ENCODE data around the gene INPPL1.
A peak's percentile ranks its signal among the peaks of the same experiment; 100 is the strongest.
"Not testable (repeated sequence)": the region's sequence is repeated elsewhere in the genome, so short reads cannot be mapped to it uniquely, and the experiment has no call there.

Gene INPPL1

GRCh38 chr11:72224564-72225410, at the start of gene INPPL1:
INPPL1 (plus strand) TSS chr11:72224767; CDS start chr11:72224985, 218 bp downstream.
- DNase-seq (ENCODE audit: low read depth): peak; percentile 9

- no peak for DNase-seq (ENCODE audit: low read depth)
Observed at GRCh38 chr11:72177656-72178055, 46.9 kb upstream of the INPPL1 start.

GRCh38 chr11:72179049-72179803, 45.3 kb upstream of the INPPL1 start:
- DNase-seq (ENCODE audit: low read depth): no peak

GRCh38 chr11:72179804-72180396, 44.7 kb upstream of the INPPL1 start:
- no peak for DNase-seq (ENCODE audit: low read depth)

GRCh38 chr11:72180892-72181552, 43.5 kb upstream of the INPPL1 start:
- not testable (repeated sequence) for DNase-seq (ENCODE audit: low read depth)

- DNase-seq (ENCODE audit: low read depth): not testable (repeated sequence)
Observed at GRCh38 chr11:72181553-72181958, 43.0 kb upstream of the INPPL1 start.

- no peak for DNase-seq (ENCODE audit: low read depth)
Observed at GRCh38 chr11:72188267-72188666, 36.3 kb upstream of the INPPL1 start.

GRCh38 chr11:72189455-72190250, 34.9 kb upstream of the INPPL1 start:
- DNase-seq (ENCODE audit: low read depth): no peak

GRCh38 chr11:72190631-72191071, 33.9 kb upstream of the INPPL1 start:
- DNase-seq (ENCODE audit: low read depth): no peak

GRCh38 chr11:72191961-72192381, 32.6 kb upstream of the INPPL1 start, which contains the start of gene FOLR1:
FOLR1 (plus strand) TSS chr11:72192140; CDS start chr11:72192174, 34 bp downstream.
- DNase-seq (ENCODE audit: low read depth): no peak

- DNase-seq (ENCODE audit: low read depth): no peak
Observed at GRCh38 chr11:72195518-72196270, 28.9 kb upstream of the INPPL1 start.

GRCh38 chr11:72201445-72201844, 23.1 kb upstream of the INPPL1 start:
- not testable (repeated sequence) for DNase-seq (ENCODE audit: low read depth)

GRCh38 chr11:72202571-72202970, 22.0 kb upstream of the INPPL1 start:
- DNase-seq (ENCODE audit: low read depth): no peak

- DNase-seq (ENCODE audit: low read depth): no peak
Observed at GRCh38 chr11:72203163-72203562, 21.4 kb upstream of the INPPL1 start.

GRCh38 chr11:72204886-72205285, 19.7 kb upstream of the INPPL1 start:
- no peak for DNase-seq (ENCODE audit: low read depth)

GRCh38 chr11:72206794-72207193, 17.8 kb upstream of the INPPL1 start:
- DNase-seq (ENCODE audit: low read depth): not testable (repeated sequence)

- DNase-seq (ENCODE audit: low read depth): no peak
Observed at GRCh38 chr11:72208281-72208680, 16.3 kb upstream of the INPPL1 start.

GRCh38 chr11:72209101-72209500, 15.5 kb upstream of the INPPL1 start:
- no peak for DNase-seq (ENCODE audit: low read depth)

GRCh38 chr11:72216638-72217037, 7.9 kb upstream of the INPPL1 start, which contains the start of gene FOLR2:
FOLR2 (plus strand) TSS chr11:72216794; CDS start chr11:72218585, 1,791 bp downstream.
- DNase-seq (ENCODE audit: low read depth): no peak

GRCh38 chr11:72217841-72218240, 6.7 kb upstream of the INPPL1 start:
- no peak for DNase-seq (ENCODE audit: low read depth)

Measured in stimulated activated CD4-positive, alpha-beta T cell treated with anti-CD3 and anti-CD28 coated beads, Interleukin-2, amount 100 ng/mL, for 4 hours (primary cell).